GM21367 (cell line): ENCODE results near the gene CNNM3.

ENCODE experiments used
- ATAC-seq: cut with Tn5 transposase; IDR thresholded peaks from one replicate; pipeline ENCODE4 v1.9.1; 2021; ENCODE audit not compliant: unreplicated experiment

The CNNM3 gene

GRCh38 chr2:96874198-96874831 lies 58.2 kb downstream of the CNNM3 start:
- ATAC-seq, result no peak

GRCh38 chr2:96875498-96876268 lies 59.6 kb downstream of the CNNM3 start:
- ATAC-seq, result no peak

GRCh38 chr2:96876269-96877041 lies 60.4 kb downstream of the CNNM3 start:
- ATAC-seq, result no peak

- no peak for ATAC-seq
Observed at GRCh38 chr2:96877042-96877451, 61.0 kb downstream of the CNNM3 start.

- no peak for ATAC-seq
Observed at GRCh38 chr2:96877631-96878092, 61.6 kb downstream of the CNNM3 start.

GRCh38 chr2:96878171-96878570 lies 62.1 kb downstream of the CNNM3 start:
- ATAC-seq, result no peak

GRCh38 chr2:96878796-96879544 lies 62.9 kb downstream of the CNNM3 start:
- ATAC-seq, result no peak

GRCh38 chr2:96879545-96880040 lies 63.5 kb downstream of the CNNM3 start:
- ATAC-seq, result no peak

GRCh38 chr2:96880891-96881273 lies 64.8 kb downstream of the CNNM3 start:
- ATAC-seq, result no peak

- no peak for ATAC-seq
Observed at GRCh38 chr2:96881349-96882195, 65.5 kb downstream of the CNNM3 start.

GRCh38 chr2:96882230-96882629 lies 66.2 kb downstream of the CNNM3 start:
- ATAC-seq, result no peak

- no peak for ATAC-seq
Observed at GRCh38 chr2:96882906-96883305, 66.8 kb downstream of the CNNM3 start.

GRCh38 chr2:96883306-96883705 lies 67.2 kb downstream of the CNNM3 start:
- no peak for ATAC-seq
